Progenitor cell of endocrine pancreas (in vitro differentiated cells): Measurements from ENCODE around the gene ETDC. TPM values are rescaled to one million over a fixed set of nuclear protein-coding genes. Genes with fewer than 3 reads are reported as not detected.

Experiments
- DNase-seq: peaks from one replicate; pipeline ENCODE4 v3.0.0; 2021; ENCODE audit warnings: low spot score; ENCODE audit not compliant: unreplicated experiment
- H3K27ac Mint-ChIP-seq: 2 replicates; pipeline ENCODE4 v1.8.0; 2021; ENCODE audit warnings: mild to moderate bottlenecking, moderate library complexity, mixed read lengths
- H3K27me3 Mint-ChIP-seq: 2 replicates; pipeline ENCODE4 v1.8.0; 2021; ENCODE audit warnings: mixed read lengths
- H3K36me3 Mint-ChIP-seq: 2 replicates; pipeline ENCODE4 v1.8.0; 2022; ENCODE audit warnings: mixed read lengths; ENCODE audit not compliant: insufficient read depth
- H3K4me1 Mint-ChIP-seq: 2 replicates; pipeline ENCODE4 v1.8.0; 2021; ENCODE audit warnings: low read depth, mixed read lengths
- H3K4me3 Mint-ChIP-seq: 2 replicates; pipeline ENCODE4 v1.8.0; 2021; ENCODE audit warnings: low read depth, mild to moderate bottlenecking, moderate library complexity, mixed read lengths
- H3K9me3 Mint-ChIP-seq: 2 replicates; pipeline ENCODE4 v1.8.0; 2021; ENCODE audit warnings: low read depth, mixed read lengths
- CTCF ChIP-seq: fragments of 200-600 bp; sonication (generic); IDR thresholded peaks from one replicate; pipeline ENCODE4 v1.5.0; 2021; ENCODE audit warnings: antibody characterized with exemption, mild to moderate bottlenecking; ENCODE audit not compliant: unreplicated experiment
- total RNA-seq: library from RNA; stranded (reverse); gene quantifications from 2 replicates; pipeline ENCODE4 v1.2.1, GENCODE V29; 2021

Gene ETDC
- total RNA-seq, 1 donor from 2014 or later: not detected

- H3K27me3 Mint-ChIP-seq: no peaks in the 10 kb centered on the region
- peaks cover 43% of the 10 kb centered on the region for H3K36me3 Mint-ChIP-seq
- no peak overlapping the region for H3K4me3 Mint-ChIP-seq
- no peak overlapping the region for H3K27ac Mint-ChIP-seq
- H3K4me1 Mint-ChIP-seq: no peaks in the 10 kb centered on the region
- DNase-seq: no peak
- TF ChIP-seq CTCF: no peak
- peaks cover 45% of the 10 kb centered on the region for H3K9me3 Mint-ChIP-seq
Measured at GRCh38 chrX:135287266-135287823, 21.9 kb upstream of the ETDC start.

- TF ChIP-seq CTCF: peak; percentile 35
- DNase-seq: peak; percentile 26
- H3K27ac Mint-ChIP-seq: peak overlapping the region; percentile 20
- peaks cover 18% of the 10 kb centered on the region for H3K36me3 Mint-ChIP-seq
- H3K27me3 Mint-ChIP-seq: no peaks in the 10 kb centered on the region
- H3K9me3 Mint-ChIP-seq: peaks cover 20% of the 10 kb centered on the region
- peak overlapping the region; percentile 73 for H3K4me3 Mint-ChIP-seq
- peaks cover 4% of the 10 kb centered on the region for H3K4me1 Mint-ChIP-seq
Measured at GRCh38 chrX:135295238-135295943, 13.9 kb upstream of the ETDC start.

GRCh38 chrX:135295944-135296305, 13.4 kb upstream of the ETDC start:
- Mint-ChIP-seq H3K4me1 (peaks cover 4% of the 10 kb centered on the region), H3K36me3 (peaks cover 13% of the 10 kb centered on the region), H3K27me3 (no peaks in the 10 kb centered on the region), H3K4me3 (peak overlapping the region; percentile 73), H3K9me3 (peaks cover 20% of the 10 kb centered on the region), H3K27ac (peak overlapping the region; percentile 20)
- no peak for DNase-seq
- no peak for TF ChIP-seq CTCF

GRCh38 chrX:135302269-135302873, 6.9 kb upstream of the ETDC start:
- Mint-ChIP-seq H3K9me3 (peaks cover 25% of the 10 kb centered on the region), H3K36me3 (peaks cover 3% of the 10 kb centered on the region), H3K27ac (peak overlapping the region; percentile 62), H3K27me3 (no peaks in the 10 kb centered on the region), H3K4me3 (no peak overlapping the region), H3K4me1 (peaks cover 14% of the 10 kb centered on the region)
- TF ChIP-seq CTCF: no peak
- DNase-seq: no peak

GRCh38 chrX:135304741-135305140, 4.5 kb upstream of the ETDC start:
- Mint-ChIP-seq H3K9me3 (peaks cover 15% of the 10 kb centered on the region), H3K27me3 (no peaks in the 10 kb centered on the region), H3K4me3 (no peak overlapping the region), H3K36me3 (no peaks in the 10 kb centered on the region), H3K27ac (no peak overlapping the region), H3K4me1 (peaks cover 14% of the 10 kb centered on the region)
- no peak for DNase-seq
- no peak for TF ChIP-seq CTCF
